Measurements from ENCODE around the gene BTG4.

The BTG4 gene

DNA sequence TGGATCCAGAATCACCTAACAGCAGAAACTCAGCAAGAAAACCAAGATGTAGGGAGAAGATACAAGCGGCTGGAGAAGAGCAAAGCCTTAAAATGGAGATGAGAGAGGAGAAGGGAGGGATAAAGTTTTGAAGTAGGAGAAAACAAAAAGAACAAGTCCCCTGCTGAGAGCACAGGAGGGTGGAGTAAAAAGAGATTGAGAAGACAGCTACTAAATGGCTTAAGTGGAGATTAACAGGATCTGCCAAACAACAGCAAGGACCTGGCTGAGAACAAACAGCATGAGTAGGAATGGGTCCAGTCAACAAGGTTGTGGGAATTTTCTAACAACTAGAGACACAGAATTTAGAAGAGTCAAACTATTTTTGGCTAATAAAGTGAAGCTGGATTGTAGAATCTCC is 18.1 kb downstream of the BTG4 start:
- no peak for DNase-seq (ENCODE audit: low read depth)

DNA sequence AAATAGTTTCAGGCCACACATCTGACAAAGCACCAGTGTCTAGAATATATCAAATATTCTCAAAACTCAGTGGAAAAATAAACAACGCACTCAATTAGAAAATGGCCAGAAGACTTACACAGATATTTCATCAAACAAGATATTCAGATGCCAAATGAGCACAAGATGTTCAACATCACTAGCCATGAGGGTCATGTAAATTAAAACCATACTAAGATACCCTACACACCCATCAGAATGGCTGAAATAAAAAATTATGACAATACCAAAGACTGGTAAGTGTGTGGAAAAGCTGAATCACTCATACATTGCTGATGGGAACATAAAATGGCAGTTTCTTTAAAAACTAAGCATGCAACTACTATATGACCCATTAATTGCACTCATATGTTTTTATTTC is 21.7 kb downstream of the BTG4 start:
- no peak for DNase-seq (ENCODE audit: low read depth)

DNA sequence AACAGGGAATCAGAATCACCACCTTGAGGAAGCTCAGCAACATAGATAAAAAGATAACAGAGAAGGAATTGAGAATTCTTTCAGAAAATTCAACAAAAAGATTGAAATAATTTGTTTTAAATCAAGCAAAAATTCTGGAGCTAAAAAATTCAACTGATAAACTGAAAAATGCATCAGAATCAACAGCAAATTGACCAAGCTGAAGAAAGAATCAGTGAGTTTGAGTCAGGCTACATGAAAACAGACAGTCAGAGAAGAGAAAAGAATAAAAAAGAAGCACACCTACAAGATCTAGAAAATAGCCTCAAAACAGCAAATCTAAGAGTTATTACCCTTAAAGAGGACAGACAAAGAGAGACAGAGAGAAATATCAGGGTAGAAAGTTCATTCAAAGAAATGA is 28.8 kb downstream of the BTG4 start:
- no peak for DNase-seq (ENCODE audit: low read depth)

DNA sequence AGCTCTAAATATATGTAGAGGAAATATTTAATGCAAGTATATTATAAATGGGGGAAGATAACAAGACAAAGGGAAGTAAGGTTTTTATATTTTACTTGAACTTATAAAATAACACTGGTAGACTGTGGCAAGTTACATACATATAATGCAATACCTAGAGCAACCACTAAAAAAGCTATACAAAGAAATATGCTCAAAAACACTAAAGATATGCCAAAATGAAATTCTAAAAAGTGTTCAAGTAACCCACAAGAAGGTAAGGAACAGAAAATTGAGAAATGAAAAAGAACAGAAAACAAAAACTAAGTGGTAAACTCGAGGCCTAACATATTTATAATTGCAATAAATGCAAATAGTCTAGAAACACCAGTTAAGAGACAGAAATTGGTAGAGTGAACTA is 32.5 kb downstream of the BTG4 start:
- no peak for DNase-seq (ENCODE audit: low read depth)

DNA sequence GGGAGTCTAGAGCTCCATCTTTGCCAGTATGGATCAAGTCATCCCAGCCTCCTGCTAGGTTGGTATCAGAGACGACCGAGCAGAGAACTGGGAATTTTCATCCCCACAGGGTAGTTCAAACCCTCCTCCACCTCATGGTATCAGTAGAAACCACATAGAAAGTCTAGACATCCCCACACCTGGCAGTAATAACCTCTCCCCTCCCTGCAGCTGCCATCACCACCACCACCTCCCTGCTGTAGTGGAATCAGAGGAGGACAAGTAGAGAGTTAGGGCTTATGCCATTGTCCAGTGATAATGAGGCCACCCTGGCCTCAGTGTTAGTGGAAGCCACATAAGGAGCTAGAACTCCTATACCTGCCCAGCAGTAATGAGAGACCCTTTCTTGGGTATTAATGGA is 34.3 kb downstream of the BTG4 start:
- no peak for DNase-seq (ENCODE audit: low read depth)

DNA sequence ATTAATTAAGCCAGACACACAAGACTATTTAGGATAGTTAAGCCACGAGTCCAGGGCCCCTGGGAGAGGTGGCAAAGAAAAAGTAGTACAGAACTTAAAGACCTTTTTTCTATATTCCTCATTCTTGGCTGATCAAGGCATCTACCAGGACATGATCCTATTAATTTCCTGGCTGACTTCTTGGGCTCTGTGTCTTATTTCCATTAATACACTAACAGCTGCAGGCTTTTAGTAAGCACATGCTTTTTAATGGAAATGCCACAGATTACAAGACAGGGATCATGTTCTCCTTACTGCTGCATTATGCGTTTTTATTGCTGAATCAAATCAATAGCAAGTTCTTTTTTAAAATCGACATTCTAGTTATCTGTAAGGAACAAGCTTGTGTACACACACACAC is 35.2 kb downstream of the BTG4 start:
- no peak for DNase-seq (ENCODE audit: low read depth)

DNA sequence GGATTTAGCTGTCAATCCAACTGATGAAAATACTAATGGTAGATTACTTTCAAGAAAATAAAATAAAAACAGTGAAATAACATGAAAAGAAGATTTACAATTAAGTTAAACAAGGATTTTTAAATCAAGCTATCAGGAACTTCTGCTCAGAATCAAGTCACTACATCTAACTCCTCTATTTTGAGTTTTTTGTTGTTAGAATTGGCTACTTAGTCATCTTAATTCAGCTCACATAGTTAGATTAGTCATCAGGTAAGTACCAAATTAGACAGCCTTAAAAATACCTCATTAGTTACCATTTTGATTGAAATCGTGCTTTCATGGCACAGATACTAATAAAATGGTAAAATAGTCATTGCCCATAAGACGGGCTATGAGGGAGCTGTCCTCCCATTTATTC is 35.8 kb downstream of the BTG4 start:
- DNase-seq (ENCODE audit: low read depth), result no peak

DNA sequence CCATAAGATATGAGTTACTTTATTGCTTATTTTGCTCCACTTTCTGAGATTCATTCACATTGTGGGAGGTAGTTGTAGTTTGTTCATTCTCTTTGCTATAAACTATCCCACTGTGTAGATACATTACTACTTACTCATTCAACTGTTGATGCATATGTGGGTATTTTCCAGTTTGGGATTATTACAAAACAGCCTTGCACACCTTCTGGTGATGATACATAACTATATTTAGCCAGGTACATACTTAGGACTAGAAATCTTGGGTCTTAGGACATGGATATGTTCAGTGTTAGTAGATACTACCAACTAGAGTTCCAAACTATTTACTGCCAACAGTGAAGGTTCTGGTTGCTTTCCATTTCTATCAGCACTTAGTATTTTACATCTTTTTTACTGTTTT is 37.8 kb downstream of the BTG4 start:
- DNase-seq (ENCODE audit: low read depth), result no peak

DNA sequence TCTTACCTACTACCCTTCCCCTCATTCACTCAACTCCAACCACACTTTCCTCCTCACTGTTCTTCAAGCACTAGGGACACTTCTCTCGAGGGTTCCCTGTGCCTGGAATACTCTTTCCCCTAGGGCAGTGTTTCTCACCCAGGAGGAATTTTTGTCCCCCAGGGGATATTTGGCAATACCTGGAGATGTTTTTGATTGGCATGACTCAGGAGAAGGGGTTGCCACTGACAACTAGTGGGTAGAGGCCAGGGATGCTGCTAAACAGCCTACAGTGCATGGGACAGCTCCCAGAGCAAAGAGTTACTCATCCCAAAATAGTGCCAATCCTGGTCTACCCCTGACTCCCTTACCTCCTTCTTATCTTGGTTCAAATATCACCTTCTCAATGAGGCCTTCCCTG is 40.0 kb downstream of the BTG4 start:
- no peak for DNase-seq (ENCODE audit: low read depth)

DNA sequence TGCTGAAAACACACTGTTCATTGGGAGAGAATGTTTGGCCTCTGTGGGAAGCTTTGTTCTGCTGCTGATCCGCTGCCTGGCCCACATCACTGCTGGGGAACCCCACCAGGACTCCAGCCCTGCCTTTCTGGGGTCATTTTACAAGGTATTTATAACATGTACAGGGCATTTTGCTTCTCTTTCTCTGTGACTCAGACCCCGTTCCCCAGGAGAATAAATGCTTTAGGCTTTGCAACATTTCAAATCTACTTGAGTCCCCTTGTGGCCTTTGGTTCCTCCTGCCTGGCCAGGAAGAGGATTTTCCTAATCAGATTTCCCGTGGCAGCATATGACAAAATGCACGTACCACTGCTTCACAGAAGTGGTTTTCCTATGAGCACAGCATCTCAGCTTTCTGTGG is 43.0 kb downstream of the BTG4 start:
- no peak for DNase-seq (ENCODE audit: low read depth)

DNA sequence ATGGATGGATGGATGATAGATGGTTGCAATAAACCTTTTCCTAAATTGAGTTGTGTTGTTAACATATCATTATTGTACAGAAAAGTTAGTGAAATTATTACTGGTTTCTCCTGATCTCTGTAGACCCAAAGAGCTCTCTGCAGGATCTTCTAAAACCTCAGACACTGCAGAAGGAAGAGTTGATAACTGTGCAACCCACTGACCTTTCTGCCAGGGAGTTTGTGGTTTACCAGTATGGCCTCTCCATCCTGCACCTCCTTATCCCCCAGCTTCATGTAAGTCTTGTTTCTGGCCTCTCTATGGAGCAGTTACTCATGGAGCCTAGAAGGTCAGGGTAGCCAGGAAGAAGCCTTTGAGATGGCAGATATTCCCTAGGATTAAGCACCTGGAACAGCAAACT is 45.6 kb downstream of the BTG4 start:
- DNase-seq (ENCODE audit: low read depth), result no peak

DNA sequence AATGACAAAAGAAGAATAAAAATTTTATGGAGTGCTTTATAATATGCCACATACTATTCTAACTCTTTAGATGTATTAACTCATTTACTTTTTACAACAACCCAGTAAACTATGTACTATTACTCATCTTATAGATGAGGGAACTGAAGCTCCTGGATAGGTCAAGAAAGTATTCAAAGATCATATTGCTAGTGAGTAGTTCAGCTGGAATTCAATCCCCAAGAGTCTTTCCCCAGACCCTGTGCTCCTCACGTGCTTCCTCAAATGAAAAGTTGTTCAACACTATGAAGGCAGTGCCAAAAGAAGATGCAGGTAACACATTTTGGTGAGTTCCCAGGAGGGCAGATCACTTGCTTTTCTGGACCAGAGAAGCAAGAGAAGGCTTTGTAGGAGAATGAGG is 46.8 kb downstream of the BTG4 start:
- no peak for DNase-seq (ENCODE audit: low read depth)

DNA sequence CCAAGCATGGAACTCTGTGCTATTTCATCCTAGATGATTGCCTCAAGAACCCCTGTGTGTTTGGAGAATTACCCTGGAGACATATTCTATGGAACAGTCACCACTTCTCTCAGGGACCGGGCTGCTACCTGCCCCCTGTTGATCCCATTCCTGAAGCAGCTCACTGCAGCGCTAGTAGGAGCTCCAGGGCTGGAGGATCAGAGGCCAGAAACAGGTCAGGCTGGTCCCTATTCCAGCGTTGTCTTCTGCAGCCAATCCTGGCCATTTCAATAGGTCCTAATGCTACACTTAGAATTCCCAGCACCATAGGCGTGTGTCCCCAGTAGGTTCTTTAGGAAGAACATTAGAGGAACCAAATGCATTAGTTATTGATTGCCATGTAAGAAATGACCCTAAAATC is 48.9 kb downstream of the BTG4 start:
- no peak for DNase-seq (ENCODE audit: low read depth)

DNA sequence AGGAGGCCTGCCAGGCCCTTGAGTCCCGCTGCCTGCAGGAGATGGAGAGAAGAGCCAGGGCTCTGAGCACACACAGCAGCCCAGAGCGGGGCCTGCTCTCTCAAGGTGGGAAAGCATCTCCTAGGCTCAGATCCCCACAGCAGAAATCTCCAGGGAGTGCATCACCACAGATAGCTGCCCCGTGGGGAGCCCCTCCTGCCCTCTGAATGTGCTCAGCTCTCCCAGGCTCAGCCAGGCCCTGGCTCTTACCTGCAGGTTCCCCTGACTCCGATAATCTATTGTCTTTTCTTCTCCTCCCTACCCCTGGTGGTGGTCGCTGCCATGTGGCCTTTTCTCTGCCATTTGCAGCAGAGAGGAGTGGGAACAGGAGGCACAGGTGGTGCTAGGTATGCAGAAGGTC is 49.9 kb downstream of the BTG4 start:
- DNase-seq (ENCODE audit: low read depth), result no peak

DNA sequence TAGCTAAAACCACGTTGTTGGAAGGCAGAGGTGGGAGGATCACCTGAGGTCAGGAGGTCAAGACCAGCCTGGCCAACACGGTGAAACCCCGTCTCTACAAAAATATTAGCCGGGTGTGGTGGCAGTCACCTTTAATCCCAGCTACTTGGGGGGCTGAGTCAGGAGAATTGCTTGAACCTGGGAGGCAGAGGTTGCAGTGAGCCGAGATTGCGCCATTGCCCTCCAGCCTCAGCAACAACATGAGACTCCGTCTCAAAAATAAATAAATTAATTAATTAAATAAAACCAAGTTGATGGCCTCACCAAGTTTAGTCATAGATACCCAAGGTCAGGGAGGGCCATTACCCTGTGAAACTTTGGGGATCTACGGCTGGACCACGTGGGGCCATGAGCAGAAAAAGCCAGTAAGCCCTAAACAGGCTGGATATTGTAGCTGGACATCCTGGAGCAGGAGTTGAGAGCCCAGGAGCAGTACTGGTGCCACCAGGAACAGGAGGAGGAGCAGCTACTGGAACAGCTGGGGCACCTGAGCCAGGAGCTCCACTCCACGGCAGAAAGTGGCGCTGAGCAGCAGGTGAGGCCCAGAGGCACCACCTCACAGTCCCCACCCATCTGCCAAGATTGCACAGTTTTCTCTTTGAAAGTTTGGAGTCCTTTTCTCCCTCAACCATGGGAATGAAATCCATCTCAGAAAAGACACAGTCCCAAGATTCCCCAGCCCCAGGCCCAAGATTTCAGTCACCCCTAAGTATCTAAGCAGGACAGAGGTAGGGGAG is 50.5 kb downstream of the BTG4 start:
- no peak for DNase-seq (ENCODE audit: low read depth)

DNA sequence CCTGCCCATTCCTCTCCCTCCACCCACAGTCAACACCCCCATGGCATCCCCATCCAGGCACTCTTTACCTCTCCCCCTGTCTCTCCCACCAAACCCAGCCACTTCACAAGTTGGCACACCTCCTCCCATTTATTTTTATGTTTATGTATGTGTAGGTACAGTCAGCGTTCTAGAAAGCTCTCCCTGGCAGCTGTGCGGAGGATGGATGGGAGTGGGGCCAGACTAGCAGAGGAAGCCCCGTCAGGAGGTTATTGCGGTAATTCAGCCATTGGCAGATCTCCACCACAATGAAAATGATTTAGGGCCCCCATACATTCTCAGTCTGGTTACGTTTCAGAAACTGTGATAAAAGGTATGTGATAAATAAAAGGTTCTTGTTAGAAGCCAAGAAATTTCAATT is 51.3 kb downstream of the BTG4 start:
- no peak for DNase-seq (ENCODE audit: low read depth)

DNA sequence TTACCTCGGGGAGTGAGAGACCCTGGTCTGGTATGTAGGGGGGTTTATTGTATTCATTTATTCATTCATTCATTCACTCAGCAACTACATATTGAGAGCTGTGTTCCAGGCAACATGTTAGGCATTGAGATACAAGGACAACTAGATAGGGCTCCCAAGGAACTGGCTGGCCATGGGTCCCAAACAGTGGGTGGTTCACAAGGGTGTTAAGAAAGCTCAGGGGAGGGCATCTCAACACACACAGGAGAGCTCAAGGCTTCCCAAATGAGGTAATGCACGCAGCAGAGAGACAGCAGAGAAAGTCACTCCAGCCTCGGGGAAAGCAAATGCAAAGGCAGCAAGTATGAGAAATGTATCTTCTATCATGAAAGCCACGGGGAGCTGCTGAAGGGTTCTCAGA is 51.8 kb downstream of the BTG4 start:
- no peak for DNase-seq (ENCODE audit: low read depth)

DNA sequence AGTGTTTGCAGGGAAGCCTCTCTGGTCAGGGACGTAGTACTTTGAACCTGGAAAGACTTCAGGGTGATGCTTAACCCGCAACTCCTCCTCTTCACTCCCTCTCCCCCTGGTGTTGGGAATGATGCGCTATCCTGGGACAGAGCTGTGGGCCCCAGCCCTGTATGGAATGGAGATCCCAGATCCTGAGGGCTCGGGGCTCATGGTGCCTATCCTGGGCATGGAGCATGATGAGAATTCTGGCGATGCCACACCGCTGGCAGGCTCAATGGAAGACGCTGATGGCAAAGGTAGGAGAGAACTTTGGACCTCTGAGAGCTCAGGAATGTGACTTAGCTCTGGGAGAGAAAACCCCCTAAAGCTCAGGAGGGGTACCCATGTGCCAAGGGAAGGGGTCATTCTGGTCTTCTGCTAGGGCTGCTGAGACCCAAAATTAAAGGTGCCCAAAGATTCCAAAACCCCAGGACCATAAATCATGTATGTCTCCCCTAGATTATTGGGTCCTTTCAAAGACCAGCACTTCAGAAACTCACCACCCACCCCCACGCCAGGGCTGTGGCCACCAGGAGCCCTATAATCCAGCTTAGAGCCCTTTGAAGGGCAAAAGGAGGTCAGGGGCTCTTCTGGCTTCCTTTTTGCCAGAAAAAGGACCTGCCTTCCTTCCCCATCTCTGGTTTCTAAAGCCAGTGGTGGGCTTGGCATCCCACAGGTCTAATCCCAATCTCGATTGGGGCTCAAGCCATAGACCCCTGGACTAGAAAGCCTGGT is 52.5 kb downstream of the BTG4 start:
- no peak for DNase-seq (ENCODE audit: low read depth)

DNA sequence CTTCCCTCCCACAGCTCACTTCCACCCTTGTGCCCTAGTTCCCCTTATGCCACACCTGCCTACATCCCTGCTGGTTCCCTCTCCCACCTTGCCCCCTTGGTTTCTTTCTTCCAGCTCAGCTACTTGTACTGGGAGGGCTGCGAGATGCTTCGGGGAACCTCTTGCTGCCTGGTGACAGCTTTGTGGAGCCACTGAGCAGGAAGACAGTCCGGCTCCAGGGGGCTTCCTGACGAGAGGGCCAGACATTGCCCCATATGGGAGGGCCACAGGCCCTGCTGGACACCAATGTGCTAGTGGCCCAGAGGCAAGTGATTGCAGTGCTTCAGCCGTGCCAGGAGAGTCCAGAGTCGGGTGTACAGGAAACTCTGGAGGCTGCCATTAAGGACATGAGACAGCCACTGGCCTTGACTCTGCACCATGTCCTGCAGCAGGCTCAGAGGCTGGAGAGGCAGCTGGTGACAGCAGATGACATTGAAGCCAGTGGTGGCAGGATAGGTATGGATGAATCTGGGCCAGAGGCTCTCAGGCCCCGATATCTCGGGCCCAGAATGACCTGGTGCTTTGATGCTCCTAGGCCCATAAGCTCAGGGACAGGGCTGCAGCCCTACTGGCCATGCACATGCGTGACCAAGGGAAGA is 54.3 kb downstream of the BTG4 start:
- no peak for DNase-seq (ENCODE audit: low read depth)

DNA sequence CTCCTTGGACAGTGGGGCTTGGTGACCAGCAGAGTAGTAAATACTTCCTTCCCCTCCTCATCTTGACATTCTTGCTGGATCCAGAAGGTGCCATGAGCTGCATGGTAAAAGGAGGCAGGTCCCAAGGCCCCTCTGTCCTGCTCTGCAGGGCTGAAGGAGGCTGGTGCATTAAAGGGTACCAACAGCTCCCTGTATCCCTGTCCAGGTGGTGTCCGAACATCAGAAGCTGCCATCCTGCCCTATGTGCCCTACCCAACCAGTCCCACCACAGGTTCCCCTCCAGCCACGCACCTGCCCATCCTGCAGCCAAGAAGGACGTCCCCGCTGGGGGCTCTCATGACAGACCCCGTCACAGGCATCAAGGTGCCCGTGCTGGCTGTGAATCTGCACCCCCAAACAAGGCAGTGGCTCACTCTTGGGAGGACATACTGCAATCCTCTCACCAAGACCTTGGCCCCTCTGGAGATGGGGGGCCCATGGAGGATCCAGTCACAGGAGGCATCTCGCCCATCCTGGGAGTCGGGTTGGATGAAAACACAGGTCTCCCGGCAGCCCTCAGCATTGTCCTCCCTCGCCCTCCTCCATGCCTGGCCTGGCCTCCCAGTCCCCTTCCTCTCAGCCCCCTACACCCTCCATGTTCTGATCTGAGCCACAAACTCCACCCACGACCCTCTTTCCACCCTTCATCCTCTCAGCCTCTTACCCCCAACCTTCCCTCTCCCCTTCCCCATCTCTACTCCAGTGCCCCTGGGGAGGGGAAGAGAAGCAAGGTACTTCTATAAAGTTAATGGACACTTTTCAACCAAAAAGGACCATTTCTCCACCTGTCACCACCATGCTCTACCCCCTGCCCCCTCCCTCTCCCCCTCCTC is 55.1 kb downstream of the BTG4 start:
- DNase-seq (ENCODE audit: low read depth), result no peak

DNA sequence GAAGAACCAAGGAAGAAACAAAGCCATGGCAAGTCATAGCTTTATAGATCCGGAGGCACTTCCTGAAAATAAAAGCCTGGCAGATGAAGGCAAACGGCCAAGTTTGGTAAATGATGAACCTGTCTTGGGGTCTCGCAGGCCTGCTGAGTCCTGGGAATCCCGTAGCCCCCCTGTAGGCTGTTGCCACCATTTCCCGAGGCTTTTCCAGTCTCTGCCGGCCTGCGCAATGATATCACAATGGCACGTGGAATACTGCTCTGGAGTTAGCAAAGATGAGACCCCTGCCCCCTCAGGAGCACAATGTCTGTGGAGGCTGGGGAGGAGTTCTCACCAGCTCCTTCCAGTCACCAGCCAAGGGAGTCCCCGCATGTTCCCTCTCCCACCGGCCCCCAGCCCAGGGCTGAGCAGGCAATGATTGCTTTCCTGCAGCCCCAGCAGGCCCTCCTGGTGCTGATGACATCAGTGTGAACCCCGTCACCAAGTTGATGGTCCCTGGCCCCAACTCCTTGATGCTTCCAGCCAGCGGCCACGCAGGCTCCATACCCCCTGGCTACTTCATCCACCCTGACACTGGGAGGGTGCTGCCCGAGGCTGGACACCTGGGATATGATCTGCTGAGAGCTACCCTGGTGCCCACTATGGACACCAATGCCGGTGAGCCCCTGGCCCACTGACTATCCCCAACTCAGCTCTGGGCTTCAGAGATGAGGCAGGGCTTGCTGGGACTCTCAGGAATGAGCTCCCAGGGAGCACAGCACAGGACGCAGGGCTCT is 55.9 kb downstream of the BTG4 start:
- DNase-seq (ENCODE audit: low read depth), result no peak

Measured in T-helper 22 cell (primary cell).